ENCODE data around the gene LAPTM5.
"Not testable (repeated sequence)": the region's sequence is repeated elsewhere in the genome, so short reads cannot be mapped to it uniquely, and the experiment has no call there.

The LAPTM5 gene

DNA sequence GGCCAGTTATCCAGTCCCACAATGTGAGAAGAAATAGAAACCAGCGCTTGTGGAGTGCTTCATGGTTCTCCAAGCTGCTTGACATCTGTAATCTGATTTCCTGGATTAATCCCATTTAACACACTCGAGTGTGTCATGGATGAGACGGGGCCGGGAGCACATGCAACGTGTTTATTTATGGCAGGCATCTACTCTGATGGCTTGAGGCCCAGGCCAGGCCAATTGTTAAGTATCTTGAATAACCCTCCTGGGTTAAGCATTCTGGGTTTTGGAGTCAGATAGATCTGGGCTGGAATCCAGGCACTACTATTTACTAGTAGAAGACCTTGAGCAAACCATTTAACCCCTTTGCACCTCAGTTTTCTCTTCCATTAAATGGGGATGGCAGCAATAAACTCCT is 37.5 kb upstream of the LAPTM5 start:
- no peaks in the 10 kb centered on the region for H3K27me3 ChIP-seq (ENCODE audit: control insufficient read depth, insufficient read depth, low read length)
- no peaks in the 10 kb centered on the region for H3K4me1 ChIP-seq (ENCODE audit: control insufficient read depth, insufficient read depth, low read length)
- WGBS (ENCODE audit: insufficient coverage, insufficient read length): no CpG with 5 or more reads among the region's 5 CpGs
- H3K9me3 ChIP-seq (ENCODE audit: control insufficient read depth, insufficient read depth, low read length): no peaks in the 10 kb centered on the region
- no peak for DNase-seq (ENCODE audit: low read depth, low spot score)
- H3K27ac ChIP-seq (ENCODE audit: low read length): no peak overlapping the region
- H3K4me3 ChIP-seq (ENCODE audit: low read length): no peak overlapping the region
- H3K36me3 ChIP-seq (ENCODE audit: control insufficient read depth, insufficient read depth, low read length): no peaks in the 10 kb centered on the region

DNA sequence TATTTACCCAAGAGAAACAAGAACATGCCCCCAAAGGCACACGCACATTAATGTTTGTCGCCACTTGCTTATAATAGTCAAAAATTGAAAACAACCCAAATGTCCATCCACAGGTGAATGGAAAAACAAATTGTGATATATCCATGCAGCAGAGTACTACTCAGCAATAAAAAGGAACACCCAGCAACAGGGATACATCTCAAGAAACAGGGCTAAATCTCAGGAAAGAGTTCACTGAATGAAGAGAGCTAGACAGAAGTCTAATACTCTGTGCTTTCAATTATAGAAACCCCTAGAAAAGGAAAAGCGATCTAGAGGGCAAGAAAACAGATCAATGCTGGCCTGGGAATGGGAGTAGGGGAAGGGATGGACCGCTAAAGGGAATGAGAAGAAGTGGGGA is 36.7 kb upstream of the LAPTM5 start:
- Histone ChIP-seq H3K27ac (ENCODE audit: low read length) (no peak overlapping the region), H3K36me3 (ENCODE audit: control insufficient read depth, insufficient read depth, low read length) (no peaks in the 10 kb centered on the region), H3K4me3 (ENCODE audit: low read length) (no peak overlapping the region), H3K4me1 (ENCODE audit: control insufficient read depth, insufficient read depth, low read length) (no peaks in the 10 kb centered on the region), H3K27me3 (ENCODE audit: control insufficient read depth, insufficient read depth, low read length) (no peaks in the 10 kb centered on the region), H3K9me3 (ENCODE audit: control insufficient read depth, insufficient read depth, low read length) (no peaks in the 10 kb centered on the region)
- DNase-seq (ENCODE audit: low read depth, low spot score): no peak
- no CpG with 5 or more reads among the region's 4 CpGs for WGBS (ENCODE audit: insufficient coverage, insufficient read length)

DNA sequence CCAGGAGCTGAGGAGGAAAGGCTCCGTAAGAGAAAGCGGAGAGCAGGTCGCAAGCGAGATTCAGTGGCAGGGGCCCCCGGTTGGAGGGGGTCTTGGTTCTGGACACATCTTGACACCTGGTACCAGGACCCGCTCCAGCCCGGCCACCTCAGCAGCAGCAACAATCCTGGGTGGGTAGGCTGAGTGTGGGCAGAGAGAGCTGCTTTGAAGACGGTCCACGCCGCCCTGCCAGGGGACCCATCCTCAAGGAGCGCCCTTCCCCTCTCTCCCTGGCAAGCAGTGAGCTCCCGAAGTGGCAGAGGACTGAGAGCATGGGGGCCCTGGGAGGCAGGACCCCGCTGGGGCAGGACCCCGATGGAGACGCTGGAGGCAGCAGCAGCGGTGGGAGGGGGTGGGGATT is 35.6 kb upstream of the LAPTM5 start:
- no peak for DNase-seq (ENCODE audit: low read depth, low spot score)
- no peaks in the 10 kb centered on the region for H3K36me3 ChIP-seq (ENCODE audit: control insufficient read depth, insufficient read depth, low read length)
- H3K4me1 ChIP-seq (ENCODE audit: control insufficient read depth, insufficient read depth, low read length): no peaks in the 10 kb centered on the region
- no peaks in the 10 kb centered on the region for H3K27me3 ChIP-seq (ENCODE audit: control insufficient read depth, insufficient read depth, low read length)
- H3K9me3 ChIP-seq (ENCODE audit: control insufficient read depth, insufficient read depth, low read length): no peaks in the 10 kb centered on the region
- WGBS (ENCODE audit: insufficient coverage, insufficient read length): no CpG with 5 or more reads among the region's 16 CpGs
- no peak overlapping the region for H3K4me3 ChIP-seq (ENCODE audit: low read length)
- no peak overlapping the region for H3K27ac ChIP-seq (ENCODE audit: low read length)

DNA sequence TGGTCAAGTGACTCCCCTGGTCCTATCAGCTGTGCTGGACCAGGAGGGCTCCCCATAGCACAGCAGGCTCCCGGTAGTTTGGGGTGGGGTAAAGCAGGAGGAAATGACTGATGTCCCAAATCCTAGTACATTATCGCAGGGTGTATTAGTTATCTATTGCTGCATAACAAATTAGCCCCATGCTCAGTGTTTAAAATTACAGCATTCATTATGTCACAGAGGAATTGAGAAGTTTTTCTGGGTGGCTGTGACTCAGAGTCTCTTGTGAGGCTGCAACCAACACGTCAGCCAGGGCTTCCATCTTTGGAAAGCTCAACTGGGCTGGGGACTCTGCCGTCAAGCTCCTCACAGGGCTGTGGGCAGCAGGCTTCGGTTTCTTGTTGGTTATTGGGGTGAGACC is 34.3 kb upstream of the LAPTM5 start:
- WGBS (ENCODE audit: insufficient coverage, insufficient read length): no CpG with 5 or more reads among the region's 5 CpGs

DNA sequence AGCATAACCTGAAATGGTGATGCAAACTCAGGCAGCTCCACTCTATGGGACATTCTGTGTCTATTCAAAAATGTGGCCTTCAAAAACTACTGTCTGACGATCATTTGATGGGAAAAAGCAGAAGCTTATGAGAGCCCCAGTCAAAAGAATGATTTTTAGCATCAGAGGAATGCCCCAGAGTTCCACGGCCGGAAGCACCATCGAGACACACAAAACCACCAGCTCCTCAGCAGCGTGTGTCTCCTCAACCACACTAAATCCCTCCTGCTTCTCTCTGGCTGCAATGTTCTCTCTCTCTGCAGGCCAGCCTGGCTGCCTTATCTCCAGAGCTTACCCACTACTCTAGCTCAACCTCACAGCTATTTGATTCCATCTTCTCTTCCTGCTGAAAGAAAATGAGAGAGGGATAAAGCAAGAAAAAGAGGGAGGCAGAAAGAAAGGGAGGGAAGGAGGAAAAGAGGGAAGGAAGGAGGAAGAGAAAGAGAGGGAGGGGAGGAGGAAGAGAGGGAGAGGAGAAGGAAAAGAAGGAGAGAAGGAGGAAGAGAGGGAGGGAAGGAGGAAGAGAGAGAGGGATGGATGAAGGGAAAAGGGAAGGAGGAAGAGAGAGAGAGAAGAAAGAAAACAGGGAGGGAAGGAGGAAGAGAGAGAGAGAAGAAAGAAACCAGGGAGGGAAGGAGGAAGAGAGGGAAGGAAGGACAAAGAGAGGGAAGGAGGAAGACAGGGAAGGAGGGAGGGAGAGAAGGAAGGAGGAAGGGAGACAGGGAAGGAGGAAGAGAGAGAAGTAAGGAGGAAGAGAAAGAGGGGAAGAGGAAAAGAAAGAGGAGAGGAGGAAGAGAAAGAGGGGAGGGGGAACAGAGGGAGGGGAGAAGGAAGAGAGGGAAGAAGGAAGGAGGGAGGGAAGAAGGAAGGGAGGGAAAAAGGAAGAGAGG is 33.5 kb upstream of the LAPTM5 start:
- DNase-seq (ENCODE audit: low read depth, low spot score): no peak
- no peaks in the 10 kb centered on the region for H3K27me3 ChIP-seq (ENCODE audit: control insufficient read depth, insufficient read depth, low read length)
- no CpG with 5 or more reads among the region's 5 CpGs for WGBS (ENCODE audit: insufficient coverage, insufficient read length)
- H3K36me3 ChIP-seq (ENCODE audit: control insufficient read depth, insufficient read depth, low read length): no peaks in the 10 kb centered on the region
- no peaks in the 10 kb centered on the region for H3K4me1 ChIP-seq (ENCODE audit: control insufficient read depth, insufficient read depth, low read length)
- no peaks in the 10 kb centered on the region for H3K9me3 ChIP-seq (ENCODE audit: control insufficient read depth, insufficient read depth, low read length)
- no peak overlapping the region for H3K27ac ChIP-seq (ENCODE audit: low read length)
- H3K4me3 ChIP-seq (ENCODE audit: low read length): no peak overlapping the region

More for the DNA sequence above, 34.3 kb upstream of the LAPTM5 start:
- H3K4me3 ChIP-seq (ENCODE audit: low read length): no peak overlapping the region
- no peaks in the 10 kb centered on the region for H3K27me3 ChIP-seq (ENCODE audit: control insufficient read depth, insufficient read depth, low read length)
- H3K36me3 ChIP-seq (ENCODE audit: control insufficient read depth, insufficient read depth, low read length): no peaks in the 10 kb centered on the region
- H3K27ac ChIP-seq (ENCODE audit: low read length): no peak overlapping the region
- H3K9me3 ChIP-seq (ENCODE audit: control insufficient read depth, insufficient read depth, low read length): no peaks in the 10 kb centered on the region
- no peak for DNase-seq (ENCODE audit: low read depth, low spot score)
- H3K4me1 ChIP-seq (ENCODE audit: control insufficient read depth, insufficient read depth, low read length): no peaks in the 10 kb centered on the region

DNA sequence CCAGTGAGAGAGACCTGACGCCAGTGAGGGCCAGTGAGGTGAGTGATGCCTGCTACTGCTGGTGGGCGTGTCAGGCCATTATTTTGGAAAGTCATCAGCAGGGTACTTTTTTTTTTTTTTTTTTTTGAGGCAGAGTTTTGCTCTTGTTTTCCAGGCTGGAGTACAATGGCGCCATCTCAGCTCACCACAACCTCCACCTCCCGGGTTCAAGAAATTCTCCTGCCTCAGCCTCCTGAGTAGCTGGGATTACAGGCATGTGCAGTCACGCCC is 32.6 kb upstream of the LAPTM5 start:
- not testable (repeated sequence) for H3K36me3 ChIP-seq (ENCODE audit: control insufficient read depth, insufficient read depth, low read length); DNase-seq (ENCODE audit: low read depth, low spot score); H3K4me3 ChIP-seq (ENCODE audit: low read length); H3K27me3 ChIP-seq (ENCODE audit: control insufficient read depth, insufficient read depth, low read length); H3K9me3 ChIP-seq (ENCODE audit: control insufficient read depth, insufficient read depth, low read length); H3K27ac ChIP-seq (ENCODE audit: low read length); H3K4me1 ChIP-seq (ENCODE audit: control insufficient read depth, insufficient read depth, low read length)
- WGBS (ENCODE audit: insufficient coverage, insufficient read length): no CpG with 5 or more reads among the region's 5 CpGs

DNA sequence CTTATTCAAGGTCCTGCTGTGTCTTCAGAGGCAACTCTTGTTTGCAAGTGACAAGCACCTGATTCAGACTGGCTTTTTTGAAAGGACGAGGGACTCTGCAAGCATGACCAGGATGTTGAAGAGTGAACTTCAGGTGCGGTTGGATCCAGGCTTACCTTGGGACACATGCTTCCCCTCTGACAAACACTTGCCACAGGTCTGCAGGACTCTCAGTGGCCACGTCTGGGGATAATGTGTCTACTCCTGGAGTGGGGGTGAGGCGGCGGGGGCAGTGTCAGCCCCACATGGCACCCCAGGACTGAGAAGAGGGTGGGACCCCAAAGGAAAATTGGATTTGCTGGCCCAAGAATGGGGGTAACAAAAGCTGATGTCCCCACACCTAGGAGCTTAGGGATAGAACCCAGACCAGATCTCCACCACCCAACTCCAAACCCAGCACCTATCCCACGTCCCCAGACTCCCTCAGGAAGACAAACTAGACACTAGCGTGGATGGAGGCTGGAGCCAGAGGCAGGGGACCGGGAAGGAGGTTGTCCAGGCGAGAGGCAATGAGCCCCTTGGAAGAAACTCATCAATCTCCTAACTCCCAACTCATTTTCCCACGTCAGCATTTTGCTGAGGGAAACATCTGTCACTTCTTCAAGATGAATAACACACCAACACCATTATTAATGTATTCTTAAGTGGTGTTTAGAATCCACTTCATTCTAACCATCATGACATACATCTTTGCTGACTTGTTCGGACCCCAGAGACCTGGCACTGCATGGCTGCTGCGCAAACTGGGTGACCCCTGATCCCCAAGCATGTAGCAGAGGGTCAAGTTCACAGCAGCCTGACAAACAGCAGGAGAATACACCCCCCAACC is 32.0 kb upstream of the LAPTM5 start:
- H3K36me3 ChIP-seq (ENCODE audit: control insufficient read depth, insufficient read depth, low read length): no peaks in the 10 kb centered on the region
- H3K9me3 ChIP-seq (ENCODE audit: control insufficient read depth, insufficient read depth, low read length): no peaks in the 10 kb centered on the region
- no peak overlapping the region for H3K4me3 ChIP-seq (ENCODE audit: low read length)
- H3K27ac ChIP-seq (ENCODE audit: low read length): no peak overlapping the region
- H3K27me3 ChIP-seq (ENCODE audit: control insufficient read depth, insufficient read depth, low read length): no peaks in the 10 kb centered on the region
- H3K4me1 ChIP-seq (ENCODE audit: control insufficient read depth, insufficient read depth, low read length): no peaks in the 10 kb centered on the region
- DNase-seq (ENCODE audit: low read depth, low spot score): no peak
- WGBS (ENCODE audit: insufficient coverage, insufficient read length): no CpG with 5 or more reads among the region's 12 CpGs

DNA sequence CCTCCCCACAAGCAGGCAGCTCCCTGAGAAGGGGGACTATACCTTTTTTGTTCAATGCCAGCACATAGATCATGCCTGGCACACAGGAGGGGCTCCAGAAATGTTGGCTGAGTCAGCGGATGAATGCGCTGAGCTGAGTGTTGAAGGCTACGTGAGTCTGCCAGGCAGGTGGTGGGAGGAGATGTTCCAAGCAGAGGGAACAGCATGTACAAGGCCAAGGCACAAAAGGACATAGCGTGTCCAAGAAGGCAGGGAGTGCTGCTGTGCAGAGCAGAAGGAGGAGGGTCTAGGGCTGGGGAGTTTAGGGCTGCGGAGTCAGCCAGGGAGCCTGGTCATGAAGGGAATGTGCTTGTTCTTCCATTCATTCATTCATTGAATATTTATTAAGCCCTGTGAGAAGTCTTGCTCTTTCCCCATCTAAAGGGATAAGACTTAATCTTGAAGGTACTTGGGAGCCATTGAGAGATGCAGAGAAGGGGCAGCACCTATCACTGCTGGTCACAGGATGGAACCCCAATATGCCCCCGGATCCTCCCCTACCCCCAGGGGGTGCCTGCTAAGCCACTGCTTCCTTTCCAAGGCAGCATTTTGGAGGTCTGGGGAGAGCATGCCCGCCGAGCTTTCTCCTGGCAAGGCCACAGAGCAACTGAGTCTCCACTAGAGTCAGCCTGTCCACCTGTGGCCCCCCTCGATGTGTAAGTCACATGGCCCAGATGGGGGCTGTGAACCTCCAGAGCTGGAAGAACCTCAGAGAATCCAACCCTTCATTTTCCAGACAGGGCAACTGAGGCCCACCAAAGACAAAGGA is 31.2 kb upstream of the LAPTM5 start:
- no CpG with 5 or more reads among the region's 9 CpGs for WGBS (ENCODE audit: insufficient coverage, insufficient read length)
- no peak overlapping the region for H3K4me3 ChIP-seq (ENCODE audit: low read length)
- H3K36me3 ChIP-seq (ENCODE audit: control insufficient read depth, insufficient read depth, low read length): no peaks in the 10 kb centered on the region
- no peaks in the 10 kb centered on the region for H3K9me3 ChIP-seq (ENCODE audit: control insufficient read depth, insufficient read depth, low read length)
- H3K27ac ChIP-seq (ENCODE audit: low read length): no peak overlapping the region
- H3K4me1 ChIP-seq (ENCODE audit: control insufficient read depth, insufficient read depth, low read length): no peaks in the 10 kb centered on the region
- no peaks in the 10 kb centered on the region for H3K27me3 ChIP-seq (ENCODE audit: control insufficient read depth, insufficient read depth, low read length)
- no peak for DNase-seq (ENCODE audit: low read depth, low spot score)

DNA sequence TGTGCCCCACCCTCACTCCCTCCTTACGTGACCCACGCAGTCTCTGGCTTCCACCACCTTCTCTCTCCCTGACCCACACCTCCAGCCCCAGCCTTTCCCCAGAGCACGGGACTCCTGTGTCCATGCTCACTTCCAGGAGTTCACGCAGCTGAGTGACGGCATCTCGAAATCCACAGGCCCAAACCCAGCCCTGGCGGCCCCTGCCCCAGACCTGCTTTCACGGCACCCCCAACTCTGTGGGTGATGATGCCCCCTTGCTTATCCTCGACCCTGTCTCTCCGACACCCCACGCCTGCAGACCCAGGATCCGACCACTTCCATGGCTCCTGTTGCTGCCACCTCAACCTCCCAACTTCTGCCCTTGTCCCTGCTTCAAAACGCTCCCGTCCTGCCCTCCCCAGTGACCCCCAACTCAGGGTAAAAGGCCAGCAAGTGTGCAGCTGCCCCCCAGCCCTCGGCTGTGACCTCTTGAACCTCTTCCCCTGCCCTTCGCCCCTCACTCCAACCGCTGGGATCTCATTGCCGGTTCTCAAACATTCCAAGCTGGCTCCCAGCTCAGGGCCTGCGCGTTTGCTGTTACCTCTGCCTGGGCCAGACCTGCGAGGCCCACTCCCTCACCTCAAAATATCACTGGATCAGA is 30.4 kb upstream of the LAPTM5 start:
- Histone ChIP-seq H3K27ac (ENCODE audit: low read length) (no peak overlapping the region), H3K9me3 (ENCODE audit: control insufficient read depth, insufficient read depth, low read length) (no peaks in the 10 kb centered on the region), H3K4me1 (ENCODE audit: control insufficient read depth, insufficient read depth, low read length) (no peaks in the 10 kb centered on the region), H3K4me3 (ENCODE audit: low read length) (no peak overlapping the region), H3K27me3 (ENCODE audit: control insufficient read depth, insufficient read depth, low read length) (no peaks in the 10 kb centered on the region), H3K36me3 (ENCODE audit: control insufficient read depth, insufficient read depth, low read length) (no peaks in the 10 kb centered on the region)
- DNase-seq (ENCODE audit: low read depth, low spot score): no peak
- WGBS (ENCODE audit: insufficient coverage, insufficient read length): no CpG with 5 or more reads among the region's 21 CpGs

DNA sequence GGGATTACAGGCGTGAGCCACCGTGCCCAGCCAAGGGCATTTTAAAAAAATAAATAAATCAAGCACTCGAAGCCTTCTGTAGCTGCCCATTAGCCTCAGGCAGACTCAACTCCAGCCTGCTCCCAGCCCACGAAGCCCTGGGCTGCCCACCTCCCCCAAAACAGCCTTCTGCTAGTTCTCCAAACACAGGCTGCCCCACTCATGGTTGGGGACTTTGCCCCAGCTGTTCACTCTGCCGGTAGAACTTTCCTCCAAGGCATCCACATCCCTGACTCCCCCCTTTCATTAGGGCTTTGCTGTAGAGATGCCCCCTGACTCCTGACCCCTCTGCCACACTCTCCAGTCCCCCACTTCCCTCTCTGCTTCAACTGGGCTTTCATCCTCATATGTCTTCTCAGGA is 29.7 kb upstream of the LAPTM5 start:
- no peak overlapping the region for H3K27ac ChIP-seq (ENCODE audit: low read length)
- no peak overlapping the region for H3K4me3 ChIP-seq (ENCODE audit: low read length)
- H3K27me3 ChIP-seq (ENCODE audit: control insufficient read depth, insufficient read depth, low read length): no peaks in the 10 kb centered on the region
- no peaks in the 10 kb centered on the region for H3K4me1 ChIP-seq (ENCODE audit: control insufficient read depth, insufficient read depth, low read length)
- no peaks in the 10 kb centered on the region for H3K9me3 ChIP-seq (ENCODE audit: control insufficient read depth, insufficient read depth, low read length)
- H3K36me3 ChIP-seq (ENCODE audit: control insufficient read depth, insufficient read depth, low read length): no peaks in the 10 kb centered on the region
- no CpG with 5 or more reads among the region's 5 CpGs for WGBS (ENCODE audit: insufficient coverage, insufficient read length)
- no peak for DNase-seq (ENCODE audit: low read depth, low spot score)
